Activated CD4-positive, alpha-beta T cell treated with anti-CD3 and anti-CD28 coated beads, Interleukin-2, Interleukin-4, amounts not matched to agents 100 ng/mL and 50 ng/mL, durations not matched to agents 16 hours and 8 hours (primary cell): ENCODE data around the gene OR51E2.

Source experiments
- DNase-seq: peaks from one replicate; pipeline ENCODE4 v3.0.0-alpha.2; 2020; ENCODE audit warnings: low spot score

The OR51E2 gene

GRCh38 chr11:4662876-4663275 lies 34.8 kb downstream of the OR51E2 start:
- no peak for DNase-seq

GRCh38 chr11:4658629-4659445 lies 38.8 kb downstream of the OR51E2 start:
- no peak for DNase-seq

- no peak for DNase-seq
These were observed 42.9 kb downstream of the OR51E2 start for GRCh38 chr11:4654635-4655369.

GRCh38 chr11:4647766-4648165 lies 49.9 kb downstream of the OR51E2 start:
- no peak for DNase-seq

- DNase-seq, result no peak
These were observed 51.7 kb downstream of the OR51E2 start for GRCh38 chr11:4645974-4646373.

GRCh38 chr11:4644233-4644632 lies 53.4 kb downstream of the OR51E2 start:
- no peak for DNase-seq

GRCh38 chr11:4643682-4644081 lies 54.0 kb downstream of the OR51E2 start, which contains the start of gene OR51E1:
Gene OR51E1 (plus strand): TSS chr11:4643982. CDS start chr11:4652527, 8,545 bp downstream.
- no peak for DNase-seq

- no peak for DNase-seq
These were observed 54.6 kb downstream of the OR51E2 start for GRCh38 chr11:4643076-4643475.

- DNase-seq, result no peak
These were observed 55.6 kb downstream of the OR51E2 start for GRCh38 chr11:4642043-4642442.

GRCh38 chr11:4641501-4641900 lies 56.2 kb downstream of the OR51E2 start:
- DNase-seq, result no peak

GRCh38 chr11:4639931-4640330 lies 57.7 kb downstream of the OR51E2 start:
- DNase-seq, result no peak

GRCh38 chr11:4637662-4638047 lies 60.0 kb downstream of the OR51E2 start:
- no peak for DNase-seq

GRCh38 chr11:4636962-4637661 lies 60.5 kb downstream of the OR51E2 start, which contains the start of gene OR51D1:
Gene OR51D1 (plus strand): TSS chr11:4637477. CDS start chr11:4639791, 2,314 bp downstream.
- peak; percentile 76 for DNase-seq

GRCh38 chr11:4636136-4636535 lies 61.5 kb downstream of the OR51E2 start:
- no peak for DNase-seq
